ENCODE measurements around the gene KCNK10.

DNA sequence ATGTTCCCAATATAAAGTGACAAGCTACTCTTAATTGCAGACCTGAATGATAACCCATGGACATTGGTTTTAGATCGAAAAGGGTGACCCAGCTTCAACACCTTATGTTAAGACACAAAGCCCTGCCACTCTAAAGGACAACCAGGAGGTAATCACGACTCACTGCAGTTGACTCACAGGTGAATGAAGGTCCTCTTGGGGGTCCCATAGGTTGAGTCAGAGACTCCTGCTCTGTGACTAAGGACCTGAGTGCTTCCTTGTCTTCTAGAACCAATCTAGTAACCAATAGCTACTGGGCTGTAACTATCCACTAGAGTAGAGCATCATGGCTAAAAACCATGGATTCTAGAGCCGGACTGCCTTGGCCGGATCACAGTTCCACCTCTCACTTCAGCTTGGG lies 73.8 kb downstream of the KCNK10 start:
- no peak for TF ChIP-seq POLR2A (IDR thresholded peaks at IDR 0.05; ENCODE audit: extremely low read depth, insufficient read length)
- TF ChIP-seq, protein P1, sequence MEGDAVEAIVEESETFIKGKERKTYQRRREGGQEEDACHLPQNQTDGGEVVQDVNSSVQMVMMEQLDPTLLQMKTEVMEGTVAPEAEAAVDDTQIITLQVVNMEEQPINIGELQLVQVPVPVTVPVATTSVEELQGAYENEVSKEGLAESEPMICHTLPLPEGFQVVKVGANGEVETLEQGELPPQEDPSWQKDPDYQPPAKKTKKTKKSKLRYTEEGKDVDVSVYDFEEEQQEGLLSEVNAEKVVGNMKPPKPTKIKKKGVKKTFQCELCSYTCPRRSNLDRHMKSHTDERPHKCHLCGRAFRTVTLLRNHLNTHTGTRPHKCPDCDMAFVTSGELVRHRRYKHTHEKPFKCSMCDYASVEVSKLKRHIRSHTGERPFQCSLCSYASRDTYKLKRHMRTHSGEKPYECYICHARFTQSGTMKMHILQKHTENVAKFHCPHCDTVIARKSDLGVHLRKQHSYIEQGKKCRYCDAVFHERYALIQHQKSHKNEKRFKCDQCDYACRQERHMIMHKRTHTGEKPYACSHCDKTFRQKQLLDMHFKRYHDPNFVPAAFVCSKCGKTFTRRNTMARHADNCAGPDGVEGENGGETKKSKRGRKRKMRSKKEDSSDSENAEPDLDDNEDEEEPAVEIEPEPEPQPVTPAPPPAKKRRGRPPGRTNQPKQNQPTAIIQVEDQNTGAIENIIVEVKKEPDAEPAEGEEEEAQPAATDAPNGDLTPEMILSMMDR (IDR thresholded peaks at IDR 0.05; ENCODE audit: low read depth, low read length) = no peak
- TF ChIP-seq, protein P2, sequence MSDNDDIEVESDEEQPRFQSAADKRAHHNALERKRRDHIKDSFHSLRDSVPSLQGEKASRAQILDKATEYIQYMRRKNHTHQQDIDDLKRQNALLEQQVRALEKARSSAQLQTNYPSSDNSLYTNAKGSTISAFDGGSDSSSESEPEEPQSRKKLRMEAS (IDR thresholded peaks at IDR 0.05; ENCODE audit: low read depth, low read length) = no peak
